DOHH2 (cell line): ENCODE results near the gene TRIM45.

Experiments
- H3F3A ChIP-seq: fragments of 200-600 bp; sonication (generic), shearing (Covaris generic); 2 replicates; pipeline ENCODE4 v1.6.0; 2016; ENCODE audit warnings: antibody characterized with exemption, mild to moderate bottlenecking; ENCODE audit not compliant: control insufficient read depth, insufficient read depth
- H3K27ac ChIP-seq: fragments of 200-600 bp; sonication (generic); 2 replicates; pipeline ENCODE4 v1.5.1; 2014; ENCODE audit warnings: low read depth, mild to moderate bottlenecking, low read length, moderate library complexity
- H3K27me3 ChIP-seq: fragments of 200-600 bp; sonication (generic); 2 replicates; pipeline ENCODE4 v1.6.1; 2014; ENCODE audit warnings: mild to moderate bottlenecking, low read length, mixed read lengths; ENCODE audit not compliant: control insufficient read depth
- H3K36me3 ChIP-seq: fragments of 200-600 bp; sonication (generic); 2 replicates; pipeline ENCODE4 v1.6.1; 2014; ENCODE audit warnings: mild to moderate bottlenecking, low read length, moderate library complexity, mixed read lengths; ENCODE audit not compliant: control insufficient read depth
- H3K4me1 ChIP-seq: fragments of 200-600 bp; sonication (generic); 2 replicates; pipeline ENCODE4 v1.6.1; 2014; ENCODE audit warnings: mild to moderate bottlenecking, low read length, mixed read lengths; ENCODE audit not compliant: control insufficient read depth
- H3K4me2 ChIP-seq: fragments of 200-600 bp; sonication (generic); 2 replicates; pipeline ENCODE4 v1.6.0; 2014; ENCODE audit warnings: mild to moderate bottlenecking, low read length, moderate library complexity
- H3K4me3 ChIP-seq: fragments of 200-600 bp; sonication (generic); 2 replicates; pipeline ENCODE4 v1.5.1; 2014; ENCODE audit warnings: mild to moderate bottlenecking, low read length, mixed read lengths
- H3K79me2 ChIP-seq: fragments of 200-600 bp; sonication (generic); 2 replicates; pipeline ENCODE4 v1.6.1; 2014; ENCODE audit warnings: mild to moderate bottlenecking, low read length, mixed read lengths; ENCODE audit not compliant: control insufficient read depth
- H3K9me2 ChIP-seq: fragments of 200-600 bp; sonication (generic); replicated peaks from 2 replicates; pipeline ENCODE4 v1.6.1; 2014; ENCODE audit warnings: mild to moderate bottlenecking, low read length, mixed read lengths; ENCODE audit not compliant: control insufficient read depth
- H3K9me3 ChIP-seq: fragments of 200-600 bp; sonication (generic); 2 replicates; pipeline ENCODE4 v1.6.1; 2014; ENCODE audit warnings: antibody characterized with exemption, low read length, mixed read lengths; ENCODE audit not compliant: control insufficient read depth, insufficient read depth
- H4K20me1 ChIP-seq: fragments of 200-600 bp; sonication (generic); 2 replicates; pipeline ENCODE4 v1.6.0; 2014; ENCODE audit warnings: low read depth, mild to moderate bottlenecking, antibody characterized with exemption, low read length, moderate library complexity; ENCODE audit not compliant: control insufficient read depth, insufficient read depth
- CTCF ChIP-seq: fragments of 200-600 bp; sonication (generic); IDR thresholded peaks from one replicate; pipeline ENCODE4 v1.5.1; 2014; ENCODE audit warnings: antibody characterized with exemption, mild to moderate bottlenecking, low read depth, low read length; ENCODE audit not compliant: poor library complexity, severe bottlenecking
- EZH2phosphoT487 ChIP-seq: fragments of 200-600 bp; sonication (generic); IDR thresholded peaks from 2 replicates; pipeline ENCODE4 v1.6.1; 2017; ENCODE audit warnings: borderline replicate concordance, mild to moderate bottlenecking, antibody characterized with exemption, low read length, moderate library complexity, mixed read lengths

TRIM45 gene

GRCh38 chr1:117124661-117125060, 3.1 kb upstream of the TRIM45 start:
- peaks cover 12% of the 10 kb centered on the region; the same call in 1 of the 2 replicates for H3K4me1 ChIP-seq
- H3K79me2 ChIP-seq = no peaks in the 10 kb centered on the region
- H3K27ac ChIP-seq = no peak overlapping the region
- H3K4me3 ChIP-seq = no peak overlapping the region
- TF ChIP-seq CTCF (no peak), EZH2phosphoT487 (no peak)
- H3K27me3 ChIP-seq = peaks cover 22% of the 10 kb centered on the region
- H3K9me3 ChIP-seq = no peaks in the 10 kb centered on the region
- H3K9me2 ChIP-seq = no peaks in the 10 kb centered on the region
- no peaks in the 10 kb centered on the region for H3F3A ChIP-seq
- H3K36me3 ChIP-seq = no peaks in the 10 kb centered on the region
- no peaks in the 10 kb centered on the region for H4K20me1 ChIP-seq
- no peak overlapping the region for H3K4me2 ChIP-seq

- Histone ChIP-seq H3K79me2 (no peaks in the 10 kb centered on the region), H3K9me3 (no peaks in the 10 kb centered on the region), H3K4me3 (no peak overlapping the region), H3K4me2 (no peak overlapping the region), H4K20me1 (no peaks in the 10 kb centered on the region), H3K27me3 (peaks cover 22% of the 10 kb centered on the region), H3K36me3 (no peaks in the 10 kb centered on the region), H3K9me2 (no peaks in the 10 kb centered on the region), H3K4me1 (peaks cover 12% of the 10 kb centered on the region; the same call in 1 of the 2 replicates), H3F3A (no peaks in the 10 kb centered on the region), H3K27ac (no peak overlapping the region)
- no peak for TF ChIP-seq CTCF
- no peak for TF ChIP-seq EZH2phosphoT487
Observed at GRCh38 chr1:117123274-117123673, 1.7 kb upstream of the TRIM45 start.

GRCh38 chr1:117122330-117123025, 929 bp upstream of the TRIM45 start:
- peaks cover 12% of the 10 kb centered on the region; the same call in 1 of the 2 replicates for H3K4me1 ChIP-seq
- H3K9me3 ChIP-seq = no peaks in the 10 kb centered on the region
- peaks cover 22% of the 10 kb centered on the region for H3K27me3 ChIP-seq
- peak overlapping the region; percentile 82 for H3K4me2 ChIP-seq
- no peak for TF ChIP-seq EZH2phosphoT487
- no peak for TF ChIP-seq CTCF
- no peak overlapping the region for H3K27ac ChIP-seq
- H3K36me3 ChIP-seq = no peaks in the 10 kb centered on the region
- no peaks in the 10 kb centered on the region for H3K79me2 ChIP-seq
- no peaks in the 10 kb centered on the region for H4K20me1 ChIP-seq
- peak overlapping the region; percentile 80 for H3K4me3 ChIP-seq
- H3K9me2 ChIP-seq = no peaks in the 10 kb centered on the region
- H3F3A ChIP-seq = no peaks in the 10 kb centered on the region
